HG03342 (cell line): ENCODE results near the gene TRIM28.
"Not testable (repeated sequence)": the region's sequence is repeated elsewhere in the genome, so short reads cannot be mapped to it uniquely, and the experiment has no call there.

ENCODE experiments used
- ATAC-seq: cut with Tn5 transposase; IDR thresholded peaks from one replicate; pipeline ENCODE4 v1.9.1; 2021; ENCODE audit warnings: mild to moderate bottlenecking, moderate library complexity; ENCODE audit not compliant: unreplicated experiment

TRIM28 gene

GRCh38 chr19:58573658-58574164 is 29.8 kb downstream of the TRIM28 start:
- no peak for ATAC-seq

- peak; percentile 33 for ATAC-seq
These were observed 31.5 kb downstream of the TRIM28 start for GRCh38 chr19:58575183-58576041.

- not testable (repeated sequence) for ATAC-seq
These were observed 33.7 kb downstream of the TRIM28 start for GRCh38 chr19:58577581-58577980.

GRCh38 chr19:58578012-58578925 is 34.4 kb downstream of the TRIM28 start:
- no peak for ATAC-seq

GRCh38 chr19:58579473-58580142 is 35.7 kb downstream of the TRIM28 start:
- ATAC-seq, result no peak

GRCh38 chr19:58581227-58582141 is 37.6 kb downstream of the TRIM28 start:
- peak; percentile 76 for ATAC-seq

GRCh38 chr19:58582985-58583384 is 39.1 kb downstream of the TRIM28 start:
- ATAC-seq, result no peak

GRCh38 chr19:58584498-58585441 is 40.9 kb downstream of the TRIM28 start:
- no peak for ATAC-seq

- ATAC-seq, result no peak
These were observed 41.7 kb downstream of the TRIM28 start for GRCh38 chr19:58585442-58586132.

GRCh38 chr19:58586133-58586765 is 42.4 kb downstream of the TRIM28 start:
- no peak for ATAC-seq
